Astrocyte (in vitro differentiated cells and primary cell): ENCODE data around the gene LYST. TPM values are rescaled to one million over a fixed set of nuclear protein-coding genes. Genes with fewer than 3 reads are reported as not detected.

Experiments used
- DNase-seq: peaks from one replicate; pipeline ENCODE4 v3.0.0-alpha.2; 2010; ENCODE audit warnings: low read depth
- FAIRE-seq: peaks from 2 replicates; lab custom pipeline; 2011; peaks lifted over from hg19 to GRCh38; lab: Jason Lieb, UNC
- H2AFZ ChIP-seq: 2 replicates; pipeline ENCODE4 v1.6.0; 2012; ENCODE audit warnings: low read depth, low read length, inconsistent platforms
- H3K27ac ChIP-seq: 2 replicates; pipeline ENCODE4 v1.5.1; 2011; ENCODE audit warnings: low read depth, low read length, inconsistent platforms
- H3K27me3 ChIP-seq: 2 replicates; pipeline ENCODE4 v1.6.0; 2011; ENCODE audit warnings: low read length, inconsistent platforms; ENCODE audit not compliant: insufficient read depth
- H3K36me3 ChIP-seq: 2 replicates; pipeline ENCODE4 v1.5.1; 2011; ENCODE audit warnings: low read length, inconsistent platforms; ENCODE audit not compliant: insufficient read depth
- H3K4me1 ChIP-seq: 2 replicates; pipeline ENCODE4 v1.5.1; 2011; ENCODE audit warnings: low read length, inconsistent platforms; ENCODE audit not compliant: insufficient read depth
- H3K4me2 ChIP-seq: 2 replicates; pipeline ENCODE4 v1.6.0; 2012; ENCODE audit warnings: low read length, inconsistent platforms
- H3K4me3 ChIP-seq: 2 replicates; pipeline ENCODE4 v1.5.1; 2011; ENCODE audit warnings: low read depth, mild to moderate bottlenecking, low read length, inconsistent platforms; ENCODE audit not compliant: insufficient read depth
- H3K79me2 ChIP-seq: 2 replicates; pipeline ENCODE4 v1.6.0; 2012; ENCODE audit warnings: mild to moderate bottlenecking, low read length, inconsistent platforms; ENCODE audit not compliant: insufficient read depth
- H3K9ac ChIP-seq: 2 replicates; pipeline ENCODE4 v1.6.0; 2012; ENCODE audit warnings: mild to moderate bottlenecking, low read length, inconsistent platforms
- H3K9me3 ChIP-seq: 2 replicates; pipeline ENCODE4 v1.5.1; 2012; ENCODE audit warnings: low read depth, mild to moderate bottlenecking, low read length, inconsistent platforms; ENCODE audit not compliant: insufficient read depth
- H4K20me1 ChIP-seq: 2 replicates; pipeline ENCODE4 v1.6.0; 2012; ENCODE audit warnings: low read length, inconsistent platforms; ENCODE audit not compliant: insufficient read depth
- H3K27ac Mint-ChIP-seq: one replicate; pipeline ENCODE4 v1.8.0; 2021; ENCODE audit warnings: mild to moderate bottlenecking, mixed read lengths; ENCODE audit not compliant: unreplicated experiment
- H3K27me3 Mint-ChIP-seq: one replicate; pipeline ENCODE4 v1.8.0; 2021; ENCODE audit warnings: low read depth, mixed read lengths; ENCODE audit not compliant: unreplicated experiment
- H3K36me3 Mint-ChIP-seq: one replicate; pipeline ENCODE4 v1.8.0; 2021; ENCODE audit warnings: low read depth, mixed read lengths; ENCODE audit not compliant: unreplicated experiment
- H3K4me1 Mint-ChIP-seq: one replicate; pipeline ENCODE4 v1.8.0; 2021; ENCODE audit warnings: low read depth, mixed read lengths; ENCODE audit not compliant: unreplicated experiment
- H3K4me3 Mint-ChIP-seq: one replicate; pipeline ENCODE4 v1.8.0; 2021; ENCODE audit warnings: mild to moderate bottlenecking, moderate library complexity, mixed read lengths; ENCODE audit not compliant: unreplicated experiment
- H3K9me3 Mint-ChIP-seq: one replicate; pipeline ENCODE4 v1.8.0; 2021; ENCODE audit warnings: mild to moderate bottlenecking, mixed read lengths; ENCODE audit not compliant: unreplicated experiment
- EZH2 ChIP-seq: IDR thresholded peaks from 2 replicates; pipeline ENCODE4 v1.6.1; 2012; ENCODE audit warnings: mild to moderate bottlenecking, low read length, inconsistent platforms; ENCODE audit not compliant: insufficient read depth
- total RNA-seq: library from RNA; stranded (reverse); gene quantifications from 2 replicates; pipeline ENCODE4 v1.2.1, GENCODE V29; 2021
- TF ChIP-seq, protein P1 (sequence below): IDR thresholded peaks from 2 replicates; pipeline ENCODE4 v1.5.1; 2011; ENCODE audit warnings: low read depth, mild to moderate bottlenecking, inconsistent platforms, low read length, moderate library complexity; ENCODE audit not compliant: insufficient read depth

LYST gene
- total RNA-seq, 1 donor from 2014 or later, result 15.7 TPM

DNA sequence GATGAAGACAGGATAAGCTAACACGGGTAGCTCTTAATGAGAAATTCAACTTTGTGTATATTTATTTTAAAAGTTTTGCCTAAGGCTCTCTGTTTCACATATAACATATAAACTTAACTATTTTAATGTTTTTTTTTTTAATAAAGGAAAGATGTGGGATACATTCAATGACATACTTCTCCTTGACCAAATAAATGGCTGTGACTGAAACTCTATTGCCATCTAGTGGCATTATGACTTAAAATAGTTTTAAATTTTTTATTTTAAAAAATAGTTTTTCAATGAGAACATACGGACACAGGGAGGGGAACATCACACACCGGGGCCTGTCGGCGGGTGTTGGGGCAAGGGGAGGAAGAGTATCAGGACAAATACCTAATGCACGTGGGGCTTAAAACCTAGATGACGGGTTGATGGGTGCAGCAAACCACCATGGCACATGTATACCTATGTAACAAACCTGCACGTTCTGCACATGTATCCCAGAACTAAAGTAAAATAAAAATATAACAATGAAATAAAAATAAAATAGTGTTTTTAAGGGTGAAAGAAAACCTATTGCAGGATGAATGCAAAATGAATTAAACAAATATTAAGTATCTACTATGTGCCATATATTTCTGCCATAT is 83.4 kb downstream of the LYST start:
- no peak overlapping the region for H3K4me3 Mint-ChIP-seq
- H3K27me3 Mint-ChIP-seq, result no peaks in the 10 kb centered on the region
- Histone ChIP-seq H3K9ac (no peak overlapping the region), H3K79me2 (no peaks in the 10 kb centered on the region), H3K9me3 (no peaks in the 10 kb centered on the region), H3K4me1 (peaks cover 7% of the 10 kb centered on the region), H3K27me3 (no peaks in the 10 kb centered on the region), H3K36me3 (no peaks in the 10 kb centered on the region), H2AFZ (no peak overlapping the region), H4K20me1 (no peaks in the 10 kb centered on the region), H3K4me3 (no peak overlapping the region), H3K4me2 (no peak overlapping the region), H3K27ac (peak overlapping the region; percentile 44)
- H3K36me3 Mint-ChIP-seq, result peaks cover 3% of the 10 kb centered on the region
- no peak for TF ChIP-seq EZH2
- TF ChIP-seq, protein P1, sequence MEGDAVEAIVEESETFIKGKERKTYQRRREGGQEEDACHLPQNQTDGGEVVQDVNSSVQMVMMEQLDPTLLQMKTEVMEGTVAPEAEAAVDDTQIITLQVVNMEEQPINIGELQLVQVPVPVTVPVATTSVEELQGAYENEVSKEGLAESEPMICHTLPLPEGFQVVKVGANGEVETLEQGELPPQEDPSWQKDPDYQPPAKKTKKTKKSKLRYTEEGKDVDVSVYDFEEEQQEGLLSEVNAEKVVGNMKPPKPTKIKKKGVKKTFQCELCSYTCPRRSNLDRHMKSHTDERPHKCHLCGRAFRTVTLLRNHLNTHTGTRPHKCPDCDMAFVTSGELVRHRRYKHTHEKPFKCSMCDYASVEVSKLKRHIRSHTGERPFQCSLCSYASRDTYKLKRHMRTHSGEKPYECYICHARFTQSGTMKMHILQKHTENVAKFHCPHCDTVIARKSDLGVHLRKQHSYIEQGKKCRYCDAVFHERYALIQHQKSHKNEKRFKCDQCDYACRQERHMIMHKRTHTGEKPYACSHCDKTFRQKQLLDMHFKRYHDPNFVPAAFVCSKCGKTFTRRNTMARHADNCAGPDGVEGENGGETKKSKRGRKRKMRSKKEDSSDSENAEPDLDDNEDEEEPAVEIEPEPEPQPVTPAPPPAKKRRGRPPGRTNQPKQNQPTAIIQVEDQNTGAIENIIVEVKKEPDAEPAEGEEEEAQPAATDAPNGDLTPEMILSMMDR, result peak; percentile 33
- FAIRE-seq (no peak), DNase-seq (peak; percentile 39)
- H3K27ac Mint-ChIP-seq, result peak overlapping the region; percentile 83
- no peaks in the 10 kb centered on the region for H3K9me3 Mint-ChIP-seq
- peaks cover 8% of the 10 kb centered on the region for H3K4me1 Mint-ChIP-seq

DNA sequence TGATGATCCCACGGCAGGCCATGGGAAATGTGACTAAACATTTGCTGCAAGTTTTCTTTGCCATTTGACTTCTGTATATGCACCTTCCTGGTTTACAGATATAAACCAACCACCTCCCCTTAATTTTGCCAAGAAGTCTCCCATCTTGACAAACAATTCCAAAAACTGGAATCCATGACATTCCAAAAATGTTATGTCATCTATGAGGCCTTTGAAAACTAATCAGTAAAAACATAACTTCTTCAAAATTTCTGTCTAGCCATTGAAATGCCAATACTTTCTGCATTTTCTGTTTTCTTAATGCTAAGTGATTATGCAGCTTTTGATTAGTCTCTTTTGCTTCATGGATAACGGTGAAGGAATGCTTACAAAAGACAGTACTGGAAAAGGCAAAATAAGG is 84.1 kb downstream of the LYST start:
- Histone ChIP-seq H3K36me3 (no peaks in the 10 kb centered on the region), H3K27ac (peak overlapping the region; percentile 44), H3K27me3 (no peaks in the 10 kb centered on the region), H3K4me3 (no peak overlapping the region), H3K4me1 (peaks cover 7% of the 10 kb centered on the region), H3K79me2 (no peaks in the 10 kb centered on the region), H3K9ac (peak overlapping the region; percentile 39), H3K4me2 (peak overlapping the region; percentile 26), H3K9me3 (no peaks in the 10 kb centered on the region), H4K20me1 (no peaks in the 10 kb centered on the region), H2AFZ (no peak overlapping the region)
- no peaks in the 10 kb centered on the region for H3K27me3 Mint-ChIP-seq
- no peaks in the 10 kb centered on the region for H3K9me3 Mint-ChIP-seq
- peak overlapping the region; percentile 83 for H3K27ac Mint-ChIP-seq
- H3K36me3 Mint-ChIP-seq, result peaks cover 3% of the 10 kb centered on the region
- FAIRE-seq (peak; percentile 5), DNase-seq (peak; percentile 39)
- no peak overlapping the region for H3K4me3 Mint-ChIP-seq
- peaks cover 8% of the 10 kb centered on the region for H3K4me1 Mint-ChIP-seq
- no peak for TF ChIP-seq EZH2
- TF ChIP-seq, protein P1, result no peak

DNA sequence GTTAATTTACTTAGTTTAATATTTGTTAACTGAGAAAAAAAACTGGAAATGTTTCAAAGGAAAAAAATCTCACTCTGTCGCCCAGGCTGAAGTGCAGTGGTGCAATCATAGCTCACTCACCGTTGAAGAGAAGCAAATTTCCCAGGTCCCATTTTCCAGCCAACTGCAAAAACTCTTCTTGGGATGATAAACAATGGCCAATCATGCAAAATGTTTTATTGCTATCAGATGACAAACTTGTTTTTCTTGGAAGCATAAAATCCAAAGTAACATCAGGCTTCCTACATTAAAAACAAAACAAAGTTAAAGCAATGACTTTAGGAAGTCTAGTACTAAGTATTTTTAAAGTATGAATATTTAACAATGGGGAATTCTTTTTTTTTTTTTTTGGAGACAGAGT is 84.9 kb downstream of the LYST start:
- Histone ChIP-seq H3K79me2 (no peaks in the 10 kb centered on the region), H2AFZ (no peak overlapping the region), H3K4me2 (no peak overlapping the region), H3K27ac (no peak overlapping the region), H3K27me3 (no peaks in the 10 kb centered on the region), H3K9ac (no peak overlapping the region), H3K36me3 (no peaks in the 10 kb centered on the region), H3K4me3 (no peak overlapping the region), H4K20me1 (no peaks in the 10 kb centered on the region), H3K9me3 (no peaks in the 10 kb centered on the region), H3K4me1 (peaks cover 7% of the 10 kb centered on the region)
- no peak overlapping the region for H3K27ac Mint-ChIP-seq
- no peaks in the 10 kb centered on the region for H3K27me3 Mint-ChIP-seq
- H3K4me1 Mint-ChIP-seq, result peaks cover 8% of the 10 kb centered on the region
- no peak for FAIRE-seq
- peak; percentile 2 for DNase-seq
- no peak overlapping the region for H3K4me3 Mint-ChIP-seq
- no peaks in the 10 kb centered on the region for H3K9me3 Mint-ChIP-seq
- peaks cover 3% of the 10 kb centered on the region for H3K36me3 Mint-ChIP-seq
- TF ChIP-seq EZH2, result no peak
- TF ChIP-seq, protein P1, result no peak
